Fibroblast of skin of left biceps (primary cell): ENCODE data around the gene RBMS3.
A peak's percentile ranks its signal among the peaks of the same experiment; 100 is the strongest.

Experiments
- DNase-seq, 2 experiments: peaks; one replicate each; pipeline ENCODE4 v3.0.0-alpha.2; 2013; ENCODE audit warnings: low read depth in 2 of 2

RBMS3 gene

DNA sequence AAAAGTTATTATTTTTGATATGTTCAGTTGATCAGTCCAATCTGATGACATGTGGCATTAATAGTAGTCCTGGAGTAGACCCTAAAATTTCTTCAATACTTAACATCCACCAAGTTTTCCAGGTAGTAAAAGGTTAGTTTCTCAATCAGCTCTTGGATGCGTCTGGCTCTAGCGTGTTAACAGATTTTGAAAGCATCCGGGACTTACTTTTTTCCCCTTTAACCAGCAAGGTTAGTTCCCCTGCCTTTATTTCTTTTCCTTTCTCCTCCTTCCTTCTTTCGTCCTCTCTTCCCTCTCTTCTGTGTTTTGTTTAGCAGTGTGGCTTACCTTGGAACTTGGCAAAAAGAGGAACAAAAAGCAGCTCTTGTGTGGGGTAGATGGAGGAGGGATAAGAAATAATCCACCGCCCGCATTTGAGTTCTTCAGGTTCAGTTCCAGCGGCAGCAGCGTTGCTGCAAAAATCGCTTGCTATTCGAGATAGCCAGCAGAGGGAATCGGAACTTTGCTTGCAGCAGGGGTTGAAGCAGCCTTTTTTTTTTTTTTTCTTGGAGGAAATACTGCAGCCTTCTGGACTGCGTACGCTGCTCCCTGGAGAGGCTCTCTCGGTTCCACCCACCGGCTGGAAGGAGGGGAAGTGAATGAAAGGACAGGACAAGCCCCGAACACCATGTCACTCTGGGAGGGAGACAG, at the start of gene RBMS3:
RBMS3 (plus strand) TSS at position 668 of the 690 bp plus-strand sequence.
- peak; percentile 91 to 92 for DNase-seq

DNA sequence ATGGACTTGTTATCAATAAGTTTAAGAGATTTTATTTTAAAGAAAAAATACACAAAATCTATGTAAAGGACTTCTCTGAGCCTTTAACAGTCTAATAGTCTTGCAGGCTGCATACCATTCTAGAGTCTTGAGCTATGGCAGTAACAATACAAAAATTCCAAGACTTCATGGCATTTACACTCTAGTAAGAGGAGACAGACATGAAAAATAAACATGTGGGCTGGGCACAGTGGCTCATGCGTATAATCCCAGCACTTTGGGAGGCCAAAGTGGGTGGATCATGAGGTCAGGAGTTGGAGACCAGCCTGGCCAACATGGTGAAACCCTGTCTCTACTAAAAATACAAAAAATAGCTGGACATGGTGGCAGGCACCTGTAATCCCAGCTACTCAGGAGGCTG, 47.7 kb upstream of the RBMS3 start:
- DNase-seq: peak; percentile 23 to 24

DNA sequence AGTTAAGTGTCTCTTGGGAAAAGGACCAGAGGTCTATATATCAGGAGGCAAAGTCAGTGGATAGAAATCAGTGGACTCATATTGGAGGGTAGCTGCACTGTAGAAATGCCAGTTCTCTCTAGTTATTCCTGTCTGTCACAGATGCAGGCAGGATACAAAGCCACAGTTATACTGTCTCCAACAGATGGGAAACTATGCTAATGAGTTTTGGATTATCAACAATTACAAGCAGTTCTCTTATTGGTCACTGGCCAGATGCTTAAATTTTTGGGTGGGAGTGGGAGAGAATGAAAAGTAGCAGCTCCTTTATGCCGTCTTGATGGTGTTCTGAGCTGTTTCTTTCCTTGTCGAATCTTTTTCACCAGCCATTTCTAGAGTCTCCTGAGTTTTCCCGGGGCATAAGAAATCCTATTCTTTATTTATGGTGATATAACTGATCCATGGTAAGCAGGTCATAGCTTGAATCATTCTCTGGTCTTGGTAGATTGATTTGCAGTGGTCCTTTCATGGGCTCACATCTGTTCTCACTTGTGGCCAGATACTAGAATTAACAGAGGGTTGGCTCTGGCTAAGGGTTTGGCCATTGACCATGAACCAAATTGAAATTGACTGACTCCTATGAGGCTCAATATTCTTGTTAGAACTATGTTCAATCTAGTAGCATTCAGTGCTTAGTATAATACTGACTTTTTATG, 44.6 kb upstream of the RBMS3 start:
- DNase-seq: no peak

DNA sequence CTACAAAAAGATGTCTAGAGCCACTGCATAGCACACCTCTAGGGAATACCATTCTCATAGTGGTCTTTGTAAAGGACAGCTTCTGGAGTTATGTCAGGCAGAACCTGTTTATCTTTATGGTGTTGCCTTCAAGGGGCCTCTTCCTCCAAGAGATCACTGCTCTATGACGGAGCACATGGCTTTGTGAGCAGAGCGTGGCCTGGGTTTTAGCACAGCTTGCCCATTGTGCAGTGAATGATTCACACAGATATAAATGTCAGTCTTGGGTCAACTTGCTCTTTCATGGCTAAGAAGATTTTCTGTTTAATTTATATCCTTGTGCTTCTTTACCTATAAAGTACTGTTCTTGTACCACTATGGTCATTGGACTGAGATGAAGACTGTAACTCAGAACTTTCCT, 41.5 kb upstream of the RBMS3 start:
- DNase-seq: no peak

DNA sequence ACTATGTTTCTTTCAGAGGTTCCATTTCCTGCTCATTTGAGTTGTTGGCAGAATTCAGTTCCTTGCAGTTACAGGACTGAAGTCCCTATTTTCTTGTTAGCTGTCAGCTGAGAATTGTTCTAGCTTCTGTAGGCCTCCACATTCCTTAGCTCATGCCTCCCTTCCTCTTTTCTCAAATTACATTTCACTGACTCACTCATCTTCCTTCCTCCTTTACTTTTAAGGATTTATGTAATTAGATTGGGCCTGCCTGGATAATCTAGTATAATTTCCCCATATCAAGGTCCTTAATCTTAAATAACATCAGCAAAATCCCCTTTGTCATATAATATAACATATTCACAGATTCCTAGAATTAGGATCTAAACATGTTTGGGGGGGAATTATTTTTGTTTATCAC, 40.6 kb upstream of the RBMS3 start:
- DNase-seq: peak; percentile 12 to 25

DNA sequence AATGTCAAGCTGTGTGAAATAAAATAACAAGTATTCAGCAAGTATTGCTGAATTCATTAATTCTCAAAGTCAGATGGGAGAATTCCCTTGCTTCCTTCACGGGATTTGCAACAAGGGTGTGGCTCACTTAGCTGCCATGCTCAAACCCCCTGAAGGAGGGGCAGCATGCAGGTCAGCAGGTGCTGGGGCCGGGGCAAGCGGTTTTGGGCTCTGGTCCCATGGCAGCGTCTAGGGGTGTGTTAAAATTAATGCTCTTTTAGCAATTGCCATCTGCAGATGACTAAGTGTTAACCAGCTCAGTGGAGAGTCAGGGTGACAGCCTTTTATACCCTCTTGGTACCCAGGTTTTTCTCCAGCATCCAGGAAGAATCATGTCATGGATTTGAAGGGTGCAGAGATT, 40.0 kb upstream of the RBMS3 start:
- DNase-seq: no peak

DNA sequence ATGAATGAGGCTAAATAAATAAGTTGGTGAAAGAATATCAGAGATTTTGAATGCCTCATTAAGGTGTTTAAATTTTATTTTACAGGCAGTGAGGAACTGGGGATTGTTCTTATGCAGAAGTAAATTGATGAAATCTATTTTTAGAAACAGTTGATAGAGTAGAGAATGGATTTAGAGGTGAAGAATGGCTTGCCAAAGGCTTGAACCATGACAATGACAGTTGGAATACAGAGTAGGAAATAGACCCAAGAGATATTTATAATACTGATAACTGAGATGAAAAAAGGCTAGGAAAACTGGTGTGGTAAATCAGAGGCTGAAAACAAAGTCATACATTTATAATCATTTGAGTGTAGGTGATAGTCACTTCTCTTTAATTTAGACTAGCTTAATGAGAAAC, 39.0 kb upstream of the RBMS3 start:
- no peak for DNase-seq

DNA sequence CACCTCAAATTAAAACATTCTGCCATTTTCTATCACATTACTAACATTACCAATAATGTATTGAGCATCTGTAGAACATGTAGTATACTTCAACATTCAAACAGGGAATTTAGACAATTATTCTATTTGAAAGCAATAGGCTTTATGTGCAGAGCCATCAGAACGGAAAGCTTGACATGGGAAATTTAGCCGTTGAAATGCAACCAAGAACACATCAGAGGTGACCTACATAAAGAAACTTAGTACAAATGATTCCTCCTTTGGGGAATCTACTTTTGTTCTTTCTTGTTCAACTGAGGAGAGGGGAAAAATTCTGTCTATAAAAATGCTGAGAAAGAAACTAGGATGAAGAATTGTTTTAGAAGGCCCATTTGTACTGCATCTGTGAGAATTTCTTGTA, 38.6 kb upstream of the RBMS3 start:
- no peak for DNase-seq

DNA sequence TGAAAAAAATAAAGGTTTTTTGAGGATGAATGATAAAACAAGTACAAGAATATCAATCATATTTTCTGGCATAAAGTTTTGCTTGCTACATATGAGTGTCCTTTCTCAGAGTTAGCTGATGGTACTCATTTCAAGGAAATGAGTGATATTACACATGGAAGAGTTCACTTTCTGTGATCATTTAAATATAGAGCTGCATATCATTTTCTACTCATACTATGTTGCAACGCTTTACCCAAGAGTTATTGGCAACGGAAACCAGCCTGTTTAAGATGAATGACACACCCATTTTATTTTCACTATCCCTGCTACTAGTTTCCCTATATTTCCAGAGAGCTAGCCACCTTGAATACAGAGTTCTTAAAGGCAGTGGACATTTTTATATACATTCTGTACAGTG, 35.4 kb upstream of the RBMS3 start:
- DNase-seq: no peak

DNA sequence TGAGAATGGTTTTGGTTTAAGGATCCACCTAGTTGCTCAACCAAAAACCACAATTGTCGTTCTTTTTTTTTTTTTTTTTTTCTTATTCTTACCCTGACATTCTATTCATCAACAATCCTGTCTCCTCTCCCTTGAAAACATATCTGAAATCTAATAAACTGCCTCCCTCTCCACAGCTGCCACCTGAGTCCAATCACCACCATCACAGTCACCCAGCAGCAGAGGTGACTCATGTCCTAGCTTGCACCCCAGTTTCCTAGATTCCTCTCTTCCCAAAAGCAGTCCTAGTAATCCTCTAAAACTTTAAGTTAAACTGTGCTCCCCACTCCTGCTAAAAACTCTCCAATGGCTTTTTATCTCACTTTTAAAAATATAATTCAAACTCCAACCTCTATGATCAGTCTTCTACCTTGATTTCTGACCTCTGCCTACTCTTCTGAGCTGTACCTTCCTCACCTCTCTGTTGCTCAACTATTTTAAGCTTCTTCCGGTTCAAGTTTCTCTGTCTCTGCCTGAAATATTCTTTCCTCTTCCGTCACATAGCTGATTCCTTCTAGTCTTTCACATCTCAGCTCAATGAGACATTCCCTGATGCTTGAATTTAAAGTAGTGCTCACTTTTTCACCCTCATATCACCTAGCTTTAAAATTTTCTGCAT, 33.7 kb upstream of the RBMS3 start:
- no peak for DNase-seq

DNA sequence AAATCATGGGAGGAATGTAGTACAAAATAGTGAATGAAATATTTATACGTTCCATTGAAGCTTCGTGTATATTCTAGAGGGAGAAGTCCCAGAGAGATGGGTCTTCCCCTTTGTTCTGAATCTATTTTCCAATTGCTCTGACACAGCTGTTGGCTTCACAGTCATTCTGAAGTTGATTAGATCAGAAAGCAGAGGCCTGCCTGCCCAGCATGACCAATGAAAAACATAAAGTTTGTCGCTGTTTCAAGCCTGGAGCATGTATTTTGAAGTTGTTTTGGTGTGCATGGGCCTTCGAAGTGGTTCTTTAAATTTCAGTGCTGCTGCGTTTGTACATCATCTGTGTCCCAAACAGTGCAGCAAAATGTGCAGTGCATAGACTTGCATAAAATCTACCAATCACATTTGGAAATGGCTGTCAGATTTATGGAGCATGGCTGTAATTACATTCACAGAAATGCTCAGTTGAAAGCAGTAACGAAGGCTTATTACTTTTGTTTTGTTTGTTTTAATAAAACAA, 31.0 kb upstream of the RBMS3 start:
- no peak for DNase-seq

DNA sequence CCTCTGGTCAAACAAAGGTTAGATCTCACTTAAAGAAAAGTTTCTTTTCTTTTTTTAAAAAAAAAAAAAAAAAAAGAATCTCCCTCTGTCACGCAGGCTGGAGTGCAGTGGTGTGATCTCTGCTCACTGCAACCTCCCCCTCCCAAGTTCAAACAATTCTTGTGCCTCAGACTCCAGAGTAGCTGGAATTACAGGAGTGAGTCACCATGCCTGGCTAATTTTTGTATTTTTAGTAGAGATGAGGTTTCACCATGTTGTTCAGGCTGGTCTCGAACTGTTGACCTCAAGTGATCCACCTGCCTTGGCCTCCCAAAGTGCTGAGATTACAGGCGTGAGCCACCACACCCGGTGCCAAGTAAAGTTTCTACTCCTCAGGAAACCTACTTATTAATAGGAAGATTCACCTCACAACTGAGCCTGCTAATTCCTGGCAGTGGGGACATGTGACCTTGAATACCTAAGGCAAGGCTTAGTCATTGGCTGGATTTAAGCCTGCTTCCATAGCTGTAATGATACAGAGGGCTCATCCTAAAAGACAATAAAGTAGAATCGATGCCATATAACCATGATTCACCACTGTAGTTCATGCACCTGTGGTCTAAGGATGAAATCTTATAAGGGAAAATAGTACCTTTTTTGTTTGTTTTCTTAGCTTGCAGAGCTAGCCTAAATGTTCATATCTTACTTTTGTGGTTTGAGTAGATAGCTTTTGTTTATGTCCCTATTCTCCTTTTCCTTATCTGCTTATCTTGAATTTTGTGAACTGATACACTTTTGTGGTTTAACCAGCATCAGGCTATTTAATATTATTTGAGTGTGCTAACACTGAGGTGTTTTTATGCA, 24.8 kb upstream of the RBMS3 start:
- no peak for DNase-seq

DNA sequence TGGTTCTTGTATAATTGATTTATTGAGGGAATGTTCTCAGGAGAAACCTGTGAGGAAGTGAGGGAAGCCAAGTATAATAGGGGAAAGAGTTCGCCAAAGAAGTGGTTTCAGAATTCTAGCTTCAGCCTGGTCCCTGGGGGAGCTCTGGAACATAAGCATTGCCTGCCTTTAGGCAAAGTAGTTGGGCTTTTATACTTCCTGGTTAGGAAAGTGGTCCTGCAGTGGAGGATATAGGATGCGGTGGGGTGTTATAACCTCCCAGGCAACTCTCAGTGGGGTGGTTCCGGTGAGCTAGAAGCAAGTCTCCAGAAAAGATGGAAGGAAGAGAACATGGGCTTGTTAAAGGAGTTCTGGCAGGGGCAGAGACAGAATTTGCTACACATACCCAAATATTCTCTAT, 22.7 kb upstream of the RBMS3 start:
- no peak for DNase-seq

DNA sequence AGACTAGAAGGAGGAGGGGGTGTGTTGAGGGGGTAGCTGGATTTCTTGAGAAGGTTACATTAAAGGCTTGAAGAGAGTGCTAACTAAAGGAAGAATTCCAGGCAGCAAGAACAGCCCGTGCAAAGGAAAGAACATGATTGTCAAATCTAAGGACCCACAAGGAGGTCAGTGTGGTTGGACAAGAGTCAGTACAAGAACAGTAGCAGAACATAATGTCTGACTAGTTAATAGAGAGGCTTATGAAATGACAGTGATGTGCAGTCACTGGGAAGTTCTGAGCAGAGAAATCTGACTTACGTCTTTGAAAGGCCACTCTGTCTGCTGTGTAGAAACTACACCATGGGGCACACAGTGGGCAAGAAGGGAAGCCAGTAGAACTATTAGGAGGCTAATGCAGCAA, 19.8 kb upstream of the RBMS3 start:
- DNase-seq: no peak

DNA sequence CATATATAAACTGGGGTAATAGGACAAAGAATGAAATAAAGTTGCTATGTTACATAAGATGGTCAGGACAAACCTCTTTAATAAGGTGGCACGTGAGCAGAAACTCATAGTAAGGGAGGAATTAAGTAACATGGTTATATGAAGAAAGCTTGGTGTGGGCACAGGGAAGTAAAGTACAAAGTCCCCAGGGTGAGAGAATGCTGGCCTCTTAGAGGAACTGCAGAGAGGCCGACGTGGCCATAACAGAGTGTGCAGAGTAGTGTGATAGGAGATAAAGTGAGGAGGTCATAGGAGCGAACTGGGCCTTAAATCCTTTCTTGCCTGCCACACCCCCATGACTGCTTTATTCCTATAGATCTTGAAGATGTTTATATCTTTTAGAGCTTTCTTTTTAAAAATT, 17.4 kb upstream of the RBMS3 start:
- no peak for DNase-seq

DNA sequence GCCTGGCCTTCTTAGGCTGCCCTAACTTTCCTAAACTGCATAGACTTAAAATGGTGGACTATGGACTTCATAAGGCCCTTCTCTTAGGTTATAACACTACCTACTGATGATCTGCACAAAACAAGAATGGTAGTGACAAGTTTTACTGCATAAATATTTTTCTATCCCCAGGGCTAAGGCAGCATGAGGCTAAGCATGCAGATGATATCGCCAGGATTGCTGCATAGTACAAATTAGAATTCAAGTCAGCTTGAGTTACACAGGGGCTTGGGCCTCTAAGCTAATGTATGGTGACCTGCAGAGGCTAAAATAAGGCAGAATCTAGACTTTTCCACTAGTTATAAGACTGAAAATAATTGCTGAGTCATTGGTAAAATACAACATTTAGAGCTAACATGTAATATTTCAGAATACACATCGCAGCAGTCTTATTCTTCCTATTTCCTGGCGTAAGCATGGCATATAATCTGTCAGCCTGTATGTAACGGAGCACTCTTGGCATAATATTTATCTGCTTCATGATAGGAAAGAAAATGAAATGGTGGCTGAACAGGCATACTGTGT, 15.3 kb upstream of the RBMS3 start:
- DNase-seq: no peak

DNA sequence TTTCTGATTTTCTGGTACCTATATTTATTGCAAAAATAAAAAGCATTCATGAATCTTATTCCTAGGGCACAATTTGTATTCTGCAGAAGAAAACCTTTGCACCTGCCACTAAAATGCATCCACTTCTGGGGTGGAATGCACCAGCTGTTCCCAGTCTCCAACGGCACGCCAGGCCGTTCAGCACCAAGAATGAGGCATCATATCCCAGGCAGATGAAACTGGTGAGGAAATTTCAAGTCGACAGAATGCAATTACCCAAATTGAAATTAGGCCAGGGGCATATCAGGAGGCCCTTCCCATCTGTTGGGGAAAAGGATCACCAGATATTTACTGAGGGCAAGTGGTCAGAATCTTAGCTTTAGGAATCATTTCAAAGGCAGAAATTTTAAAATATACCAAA, 13.6 kb upstream of the RBMS3 start:
- DNase-seq: no peak

DNA sequence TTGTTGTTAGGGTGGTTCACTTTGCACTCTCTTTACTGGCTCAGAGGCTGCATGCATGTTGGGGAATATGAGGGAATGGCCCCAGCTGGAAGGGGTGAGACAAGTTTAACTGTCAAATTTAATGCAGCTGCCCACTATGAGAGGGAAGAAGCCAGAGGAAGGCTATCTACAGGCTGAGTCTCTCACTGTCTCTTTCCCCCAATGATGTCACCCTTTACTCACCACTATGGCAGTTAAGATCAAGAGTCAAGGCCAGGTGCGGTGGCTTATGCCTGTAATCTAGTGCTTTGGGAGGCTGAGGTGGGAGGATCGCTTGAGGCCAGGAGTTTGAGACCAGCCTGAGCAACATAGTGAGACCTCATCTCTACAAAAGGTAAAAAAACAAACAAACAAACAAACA, 12.2 kb upstream of the RBMS3 start:
- DNase-seq: no peak

DNA sequence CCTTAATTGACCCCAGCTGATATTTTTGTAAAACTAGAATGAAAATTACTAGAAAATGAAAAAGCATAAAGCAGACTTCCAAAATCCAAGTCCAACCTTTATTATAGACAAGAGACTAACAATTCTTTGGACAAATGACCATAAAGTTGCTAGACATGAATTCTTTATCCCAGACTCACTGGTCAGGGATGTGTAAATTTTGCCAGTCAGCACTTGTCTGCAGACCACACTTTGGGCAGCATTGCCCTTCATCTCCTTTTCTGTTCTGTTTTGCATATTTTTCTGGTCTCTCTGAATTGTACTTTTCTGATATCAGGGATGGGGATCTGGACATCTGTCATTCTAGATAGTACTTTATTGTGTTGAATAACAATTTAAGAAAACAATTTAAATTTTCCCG, 10.1 kb upstream of the RBMS3 start:
- DNase-seq: no peak

DNA sequence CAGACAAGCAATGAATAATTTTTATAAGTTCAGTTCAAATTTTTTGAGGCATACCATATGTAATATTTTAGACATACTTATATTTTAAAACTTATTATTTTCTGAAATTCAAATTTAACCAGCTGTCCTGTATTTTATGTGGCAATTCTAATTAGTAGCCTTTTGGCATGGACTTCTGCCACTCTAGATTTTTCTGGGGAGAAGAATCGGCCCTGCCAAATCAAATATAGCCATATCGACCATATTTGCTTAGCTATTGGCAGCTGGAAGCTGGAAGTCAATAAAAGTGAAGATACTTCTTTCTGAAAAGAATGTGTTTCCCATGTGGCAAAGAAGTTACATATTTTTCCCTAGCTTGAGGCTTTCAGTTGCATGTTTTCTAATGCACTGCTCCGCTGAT, 9.4 kb upstream of the RBMS3 start:
- DNase-seq: no peak

DNA sequence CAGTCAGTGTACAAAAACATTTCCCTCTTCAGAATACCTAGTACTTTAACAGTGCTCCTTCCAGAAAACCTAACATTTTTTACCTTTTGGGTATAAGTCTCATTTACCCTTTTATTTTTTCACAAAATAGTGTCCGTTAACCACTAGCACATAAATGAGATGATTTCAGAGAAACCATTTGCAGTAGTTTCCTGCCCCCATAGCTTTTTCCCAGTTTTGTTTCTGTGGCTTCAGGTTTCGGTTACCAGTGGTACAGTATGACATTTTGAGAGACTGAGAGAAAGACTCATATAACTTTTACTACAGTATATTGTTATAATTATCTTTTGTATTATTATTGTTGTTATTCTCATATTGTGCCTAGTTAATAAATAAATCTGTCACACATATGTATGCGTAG, 6.2 kb upstream of the RBMS3 start:
- DNase-seq: no peak

DNA sequence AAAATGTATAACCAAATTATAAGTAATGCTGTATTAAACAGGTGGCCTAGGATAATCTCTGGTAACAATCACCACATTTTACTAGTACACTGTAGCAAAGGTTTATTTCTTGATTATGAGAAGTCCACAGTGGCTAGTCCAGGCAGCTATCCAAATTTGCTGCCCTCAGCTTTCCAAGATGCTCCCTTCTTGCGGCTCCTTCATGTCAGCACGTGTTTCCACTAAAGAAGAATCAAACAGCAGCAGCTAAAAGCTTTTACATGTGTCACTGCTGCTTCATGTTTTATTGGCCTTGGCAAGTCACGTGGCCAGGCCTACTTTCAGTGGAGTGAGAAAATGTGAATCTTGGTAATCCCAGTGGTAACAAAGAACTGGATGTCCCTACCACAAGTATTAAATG, 5.6 kb upstream of the RBMS3 start:
- no peak for DNase-seq
